Upper lobe of right lung (tissue), 1 donor: Measurements from ENCODE around the gene VAPB. TPM values are rescaled to one million over a fixed set of nuclear protein-coding genes. Genes with fewer than 3 reads are reported as not detected.

Source experiments
- ATAC-seq: fragments of 200-7000 bp; cut with Tn5 transposase; one replicate; pipeline ENCODE4 v1.9.1; 2020; ENCODE audit warnings: mild to moderate bottlenecking, moderate library complexity
- DNase-seq: peaks from one replicate; pipeline ENCODE4 v3.0.0-alpha.2; 2020
- H3K27ac ChIP-seq: fragments of 200-600 bp; one replicate; pipeline ENCODE4 v1.8.0; 2022
- H3K27me3 ChIP-seq: fragments of 200-600 bp; one replicate; pipeline ENCODE4 v1.8.0; 2022; ENCODE audit warnings: mild to moderate bottlenecking
- H3K36me3 ChIP-seq: fragments of 200-600 bp; one replicate; pipeline ENCODE4 v1.8.0; 2022
- H3K4me1 ChIP-seq: fragments of 200-600 bp; one replicate; pipeline ENCODE4 v1.8.0; 2022
- H3K4me3 ChIP-seq: fragments of 200-600 bp; one replicate; pipeline ENCODE4 v1.8.0; 2022; ENCODE audit warnings: mild to moderate bottlenecking
- H3K9me3 ChIP-seq: fragments of 200-600 bp; one replicate; pipeline ENCODE4 v1.8.0; 2022
- CTCF ChIP-seq: fragments of 200-600 bp; IDR thresholded peaks from one replicate; pipeline ENCODE4 v1.8.0; 2022; ENCODE audit warnings: antibody characterized with exemption
- intact Hi-C: fragments of 100-400 bp; cut with DNase I; formaldehyde crosslinking; loops from one replicate; pipeline ENCODE4 v1.11.0; 2022
- total RNA-seq: library from RNA; stranded (reverse); fragmentation: NEBNext Ultra II Directional; extraction: Animal tissue kit (Norgen Biotek cat#: 25700); gene quantifications from one replicate; pipeline ENCODE4 v1.2.1, GENCODE V29; 2021
- donor health status: DM: no; HTN: yes; CAD: no; lungs with severe emphysema.

Gene VAPB
- total RNA-seq, 1 donor from 2014 or later: 47.8 TPM

GRCh38 chr20:58344741-58345140 lies 44.3 kb upstream of the VAPB start:
- no peaks in the 10 kb centered on the region for H3K9me3 ChIP-seq
- DNase-seq (no peak), ATAC-seq (no peak)
- H3K36me3 ChIP-seq: peaks cover 31% of the 10 kb centered on the region
- intact Hi-C loops: no loop called here
- H3K27ac ChIP-seq: no peak overlapping the region
- TF ChIP-seq CTCF: no peak
- H3K4me3 ChIP-seq: no peak overlapping the region
- no peaks in the 10 kb centered on the region for H3K27me3 ChIP-seq
- no peaks in the 10 kb centered on the region for H3K4me1 ChIP-seq

GRCh38 chr20:58349570-58349969 lies 39.5 kb upstream of the VAPB start:
- Histone ChIP-seq H3K27me3 (no peaks in the 10 kb centered on the region), H3K4me3 (no peak overlapping the region), H3K36me3 (peaks cover 44% of the 10 kb centered on the region), H3K9me3 (no peaks in the 10 kb centered on the region), H3K27ac (no peak overlapping the region), H3K4me1 (no peaks in the 10 kb centered on the region)
- DNase-seq (no peak), ATAC-seq (no peak)
- no peak for TF ChIP-seq CTCF
- intact Hi-C loops: no loop called here

GRCh38 chr20:58352468-58352867 lies 36.6 kb upstream of the VAPB start:
- ATAC-seq (no peak), DNase-seq (no peak)
- Histone ChIP-seq H3K4me1 (no peaks in the 10 kb centered on the region), H3K27me3 (no peaks in the 10 kb centered on the region), H3K4me3 (no peak overlapping the region), H3K36me3 (peaks cover 49% of the 10 kb centered on the region), H3K9me3 (no peaks in the 10 kb centered on the region), H3K27ac (no peak overlapping the region)
- intact Hi-C loops: no loop called here
- TF ChIP-seq CTCF: no peak

GRCh38 chr20:58359441-58359840 lies 29.6 kb upstream of the VAPB start:
- intact Hi-C loops: no loop called here
- Histone ChIP-seq H3K27ac (no peak overlapping the region), H3K4me3 (no peak overlapping the region), H3K9me3 (no peaks in the 10 kb centered on the region), H3K27me3 (no peaks in the 10 kb centered on the region), H3K4me1 (peaks cover 6% of the 10 kb centered on the region), H3K36me3 (peaks cover 81% of the 10 kb centered on the region)
- DNase-seq (no peak), ATAC-seq (no peak)
- no peak for TF ChIP-seq CTCF

- Histone ChIP-seq H3K27me3 (no peaks in the 10 kb centered on the region), H3K4me1 (peaks cover 6% of the 10 kb centered on the region), H3K9me3 (no peaks in the 10 kb centered on the region), H3K27ac (no peak overlapping the region), H3K4me3 (no peak overlapping the region), H3K36me3 (peaks cover 78% of the 10 kb centered on the region)
- intact Hi-C loops: no loop called here
- TF ChIP-seq CTCF: no peak
- no peak for ATAC-seq
- DNase-seq: no peak
These were observed 28.1 kb upstream of the VAPB start for GRCh38 chr20:58360936-58361335.

GRCh38 chr20:58361481-58362205 lies 27.4 kb upstream of the VAPB start:
- DNase-seq (no peak), ATAC-seq (no peak)
- no peak overlapping the region for H3K27ac ChIP-seq

More at GRCh38 chr20:58361481-58362205, 27.4 kb upstream of the VAPB start:
- H3K27me3 ChIP-seq: no peaks in the 10 kb centered on the region
- peaks cover 78% of the 10 kb centered on the region for H3K36me3 ChIP-seq
- H3K4me3 ChIP-seq: no peak overlapping the region
- no peak for TF ChIP-seq CTCF
- H3K4me1 ChIP-seq: peaks cover 6% of the 10 kb centered on the region
- intact Hi-C loops: no loop called here
- H3K9me3 ChIP-seq: no peaks in the 10 kb centered on the region
